ENCODE data around the gene LNP1.

DNA sequence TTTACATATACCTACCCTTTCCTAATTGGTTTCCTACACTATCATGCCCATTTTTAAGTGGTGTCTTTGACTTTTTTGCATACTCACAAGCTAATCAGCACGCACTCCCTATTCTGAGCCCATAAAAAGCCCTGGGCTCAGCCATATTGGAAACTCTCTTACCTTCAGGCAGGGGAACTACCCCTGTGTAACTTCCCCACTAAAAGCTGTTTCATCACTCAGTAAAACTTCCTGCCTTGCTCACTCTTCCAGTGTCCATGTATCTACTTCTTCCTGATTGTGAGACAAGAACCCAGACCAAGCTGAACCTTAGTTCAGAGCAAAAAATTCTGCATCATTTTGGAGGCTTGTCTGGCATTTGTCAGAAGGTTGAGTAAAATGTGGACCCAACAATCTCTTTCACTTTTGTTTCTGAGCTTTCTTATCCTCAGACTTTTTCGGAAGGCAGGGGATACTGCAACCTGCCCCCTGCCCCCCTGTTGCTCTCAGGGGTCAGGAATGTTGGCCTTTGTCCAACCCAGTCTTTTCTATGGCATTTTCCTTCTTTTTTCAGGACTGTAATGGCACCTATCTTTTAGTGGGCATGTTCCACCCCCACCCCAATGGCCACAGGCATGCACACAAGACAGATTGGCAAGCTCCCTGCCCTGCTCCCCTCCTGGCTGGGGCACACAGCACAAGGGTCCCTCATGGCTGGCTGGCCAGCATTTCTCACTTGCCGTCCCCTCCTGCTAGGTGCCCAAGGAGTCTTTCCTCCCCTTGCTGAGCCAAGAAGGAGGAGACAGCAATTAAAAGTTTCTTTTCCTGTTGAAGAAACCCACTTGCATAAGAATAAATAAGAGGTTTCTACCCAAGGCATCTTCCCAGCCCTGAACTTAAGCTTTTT is 64.8 kb downstream of the LNP1 start:
- TF ChIP-seq SP1 (CRISPR knock-in tag; conservative IDR thresholded peaks at IDR 0.05) (no peak), ATF1 (CRISPR knock-in tag; IDR thresholded peaks at IDR 0.05) (no peak), NR3C1 (CRISPR knock-in tag; conservative IDR thresholded peaks at IDR 0.05; ENCODE audit: low read depth) (no peak), JUN (CRISPR knock-in tag; IDR thresholded peaks at IDR 0.05) (no peak), RELA (CRISPR knock-in tag; IDR thresholded peaks at IDR 0.05; ENCODE audit: borderline replicate concordance) (no peak), TEAD4 (CRISPR knock-in tag; IDR thresholded peaks at IDR 0.05) (no peak), ZBTB21 (CRISPR knock-in tag; IDR thresholded peaks at IDR 0.05; ENCODE audit: borderline replicate concordance) (no peak)
- TF ChIP-seq, protein P1, sequence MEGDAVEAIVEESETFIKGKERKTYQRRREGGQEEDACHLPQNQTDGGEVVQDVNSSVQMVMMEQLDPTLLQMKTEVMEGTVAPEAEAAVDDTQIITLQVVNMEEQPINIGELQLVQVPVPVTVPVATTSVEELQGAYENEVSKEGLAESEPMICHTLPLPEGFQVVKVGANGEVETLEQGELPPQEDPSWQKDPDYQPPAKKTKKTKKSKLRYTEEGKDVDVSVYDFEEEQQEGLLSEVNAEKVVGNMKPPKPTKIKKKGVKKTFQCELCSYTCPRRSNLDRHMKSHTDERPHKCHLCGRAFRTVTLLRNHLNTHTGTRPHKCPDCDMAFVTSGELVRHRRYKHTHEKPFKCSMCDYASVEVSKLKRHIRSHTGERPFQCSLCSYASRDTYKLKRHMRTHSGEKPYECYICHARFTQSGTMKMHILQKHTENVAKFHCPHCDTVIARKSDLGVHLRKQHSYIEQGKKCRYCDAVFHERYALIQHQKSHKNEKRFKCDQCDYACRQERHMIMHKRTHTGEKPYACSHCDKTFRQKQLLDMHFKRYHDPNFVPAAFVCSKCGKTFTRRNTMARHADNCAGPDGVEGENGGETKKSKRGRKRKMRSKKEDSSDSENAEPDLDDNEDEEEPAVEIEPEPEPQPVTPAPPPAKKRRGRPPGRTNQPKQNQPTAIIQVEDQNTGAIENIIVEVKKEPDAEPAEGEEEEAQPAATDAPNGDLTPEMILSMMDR (IDR thresholded peaks at IDR 0.05) = no peak
- TF ChIP-seq, protein P2, sequence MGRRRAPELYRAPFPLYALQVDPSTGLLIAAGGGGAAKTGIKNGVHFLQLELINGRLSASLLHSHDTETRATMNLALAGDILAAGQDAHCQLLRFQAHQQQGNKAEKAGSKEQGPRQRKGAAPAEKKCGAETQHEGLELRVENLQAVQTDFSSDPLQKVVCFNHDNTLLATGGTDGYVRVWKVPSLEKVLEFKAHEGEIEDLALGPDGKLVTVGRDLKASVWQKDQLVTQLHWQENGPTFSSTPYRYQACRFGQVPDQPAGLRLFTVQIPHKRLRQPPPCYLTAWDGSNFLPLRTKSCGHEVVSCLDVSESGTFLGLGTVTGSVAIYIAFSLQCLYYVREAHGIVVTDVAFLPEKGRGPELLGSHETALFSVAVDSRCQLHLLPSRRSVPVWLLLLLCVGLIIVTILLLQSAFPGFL (CRISPR knock-in tag; IDR thresholded peaks at IDR 0.05; ENCODE audit: borderline replicate concordance) = no peak
